ENCODE data around the gene CST1. TPM values are rescaled to one million over a fixed set of nuclear protein-coding genes. Genes with fewer than 3 reads are reported as not detected.
"Not testable (repeated sequence)": the region's sequence is repeated elsewhere in the genome, so short reads cannot be mapped to it uniquely, and the experiment has no call there.

CST1 gene
- total and polyA plus RNA-seq, 2 donors (not counting 1 experiment from before 2014, with no cell fraction given) = 3.6 to 3.9 TPM

DNA sequence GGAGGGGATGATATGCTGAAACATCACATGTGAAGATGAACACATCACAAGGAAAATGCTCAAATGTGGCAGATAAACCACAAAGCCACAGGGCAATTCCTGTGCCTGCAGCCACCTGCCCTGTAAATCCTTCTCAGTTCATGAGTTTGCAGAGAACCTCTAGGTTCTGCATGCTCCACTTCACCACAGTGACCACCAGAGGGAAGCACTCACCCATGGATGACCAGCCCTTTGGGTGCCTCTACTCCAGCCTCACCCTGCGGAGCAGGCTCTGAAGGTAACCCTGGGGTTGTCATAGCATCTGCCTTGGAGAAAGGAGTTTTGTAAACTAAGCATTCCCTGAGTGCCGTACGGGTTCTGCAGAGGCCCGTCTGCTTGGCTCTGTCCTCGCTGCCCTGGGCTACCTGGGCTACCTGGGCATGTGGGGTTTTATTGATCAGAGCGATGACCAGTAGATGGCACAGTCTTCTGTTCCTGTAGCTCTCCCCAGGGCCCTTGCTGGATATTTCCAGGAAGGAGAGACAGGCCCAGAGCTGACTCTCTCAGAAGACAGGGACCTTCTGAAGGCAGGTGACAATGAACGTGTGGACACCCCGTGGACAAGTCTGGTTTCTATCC lies 31.7 kb upstream of the CST1 start:
- DNase-seq (ENCODE audit: low read depth in 2 of 2) = peak in 1 of 2 donors; percentile 5
- H3K4me2 ChIP-seq (ENCODE audit: extremely low read depth, insufficient read depth, low read length) = no peak overlapping the region

DNA sequence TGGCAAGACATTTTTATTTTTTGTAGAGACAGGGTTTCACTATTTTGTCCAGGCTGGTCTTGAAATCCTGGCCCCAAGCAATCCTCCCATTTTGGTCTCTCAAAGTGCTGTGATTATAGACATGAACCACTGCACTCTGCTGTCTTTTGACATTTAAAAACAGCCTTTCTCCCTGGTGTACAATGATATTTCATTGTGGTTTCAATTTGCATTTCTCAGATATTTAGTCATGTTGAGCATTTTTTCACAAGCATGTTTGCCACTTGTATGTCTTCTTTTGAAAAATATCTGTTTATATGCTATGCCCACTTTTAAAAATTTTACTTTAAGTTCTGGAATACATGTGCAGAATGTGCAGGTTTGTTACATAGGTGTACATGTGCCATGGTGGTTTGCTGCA lies 27.9 kb upstream of the CST1 start:
- DNase-seq (ENCODE audit: low read depth in 2 of 2); H3K9ac ChIP-seq (ENCODE audit: insufficient read depth, low read length); H3K4me2 ChIP-seq (ENCODE audit: extremely low read depth, insufficient read depth, low read length): not testable (repeated sequence)

More for the DNA sequence above, 31.7 kb upstream of the CST1 start:
- Histone ChIP-seq H4K20me1 (ENCODE audit: control insufficient read depth, extremely low read depth, insufficient read depth, low read length) (no peaks in the 10 kb centered on the region), H2AFZ (ENCODE audit: low read length) (no peak overlapping the region), H3K27me3 (ENCODE audit: control insufficient read depth, insufficient read depth, low read length) (peaks cover 6% of the 10 kb centered on the region), H3K4me1 (ENCODE audit: control insufficient read depth, extremely low read depth, insufficient read depth, low read length) (no peaks in the 10 kb centered on the region), H3K79me2 (ENCODE audit: control insufficient read depth, insufficient read depth, low read length) (no peaks in the 10 kb centered on the region), H3K9me3 (ENCODE audit: control insufficient read depth, insufficient read depth, low read depth, low read length) (no peaks in the 10 kb centered on the region), H3K9ac (ENCODE audit: insufficient read depth, low read length) (no peak overlapping the region), H3K36me3 (ENCODE audit: control insufficient read depth, insufficient read depth, low read length) (no peaks in the 10 kb centered on the region), H3K4me3 (replicated peaks in 1 of 4; ENCODE audit: control extremely low read depth in 1 of 4, insufficient read depth in 1 of 4, low read depth in 3 of 4, low read length in 4 of 4) (no peak overlapping the region), H3K27ac (ENCODE audit: insufficient read depth, low read length) (no peak overlapping the region)
- TF ChIP-seq, protein P1, sequence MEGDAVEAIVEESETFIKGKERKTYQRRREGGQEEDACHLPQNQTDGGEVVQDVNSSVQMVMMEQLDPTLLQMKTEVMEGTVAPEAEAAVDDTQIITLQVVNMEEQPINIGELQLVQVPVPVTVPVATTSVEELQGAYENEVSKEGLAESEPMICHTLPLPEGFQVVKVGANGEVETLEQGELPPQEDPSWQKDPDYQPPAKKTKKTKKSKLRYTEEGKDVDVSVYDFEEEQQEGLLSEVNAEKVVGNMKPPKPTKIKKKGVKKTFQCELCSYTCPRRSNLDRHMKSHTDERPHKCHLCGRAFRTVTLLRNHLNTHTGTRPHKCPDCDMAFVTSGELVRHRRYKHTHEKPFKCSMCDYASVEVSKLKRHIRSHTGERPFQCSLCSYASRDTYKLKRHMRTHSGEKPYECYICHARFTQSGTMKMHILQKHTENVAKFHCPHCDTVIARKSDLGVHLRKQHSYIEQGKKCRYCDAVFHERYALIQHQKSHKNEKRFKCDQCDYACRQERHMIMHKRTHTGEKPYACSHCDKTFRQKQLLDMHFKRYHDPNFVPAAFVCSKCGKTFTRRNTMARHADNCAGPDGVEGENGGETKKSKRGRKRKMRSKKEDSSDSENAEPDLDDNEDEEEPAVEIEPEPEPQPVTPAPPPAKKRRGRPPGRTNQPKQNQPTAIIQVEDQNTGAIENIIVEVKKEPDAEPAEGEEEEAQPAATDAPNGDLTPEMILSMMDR (conservative IDR thresholded peaks at IDR 0.05 in 1 of 2, IDR thresholded peaks at IDR 0.05 in 1 of 2; ENCODE audit: low read depth in 1 of 2, low read length in 2 of 2) = peak; percentile 38 to 44
- no peak for TF ChIP-seq EZH2 (IDR thresholded peaks at IDR 0.05; ENCODE audit: low read length, missing control alignments)

DNA sequence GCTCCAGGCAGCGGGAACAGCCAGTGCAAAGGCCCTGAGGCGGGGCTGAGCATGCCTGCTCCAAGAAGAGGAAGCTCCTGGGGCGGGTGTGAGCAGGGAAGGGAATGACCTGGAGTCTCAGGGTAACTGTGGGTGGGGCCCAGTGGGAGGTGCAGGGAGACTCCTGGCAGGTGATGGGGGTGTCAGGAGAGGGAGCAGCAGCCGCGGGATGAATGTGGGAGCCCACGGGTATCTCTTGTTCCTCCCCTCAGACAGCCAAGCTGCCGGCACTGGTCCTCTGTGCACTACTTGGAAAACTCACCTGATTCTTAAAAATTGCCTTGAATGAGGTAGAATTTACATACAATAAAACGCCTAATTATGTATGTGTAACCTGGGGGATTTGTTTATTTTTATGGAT lies 26.6 kb upstream of the CST1 start:
- not testable (repeated sequence) for H3K4me1 ChIP-seq (ENCODE audit: control insufficient read depth, extremely low read depth, insufficient read depth, low read length)

More for the DNA sequence above, 27.9 kb upstream of the CST1 start:
- not testable (repeated sequence) for H4K20me1 ChIP-seq (ENCODE audit: control insufficient read depth, extremely low read depth, insufficient read depth, low read length); H3K9me3 ChIP-seq (ENCODE audit: control insufficient read depth, insufficient read depth, low read depth, low read length); H3K4me1 ChIP-seq (ENCODE audit: control insufficient read depth, extremely low read depth, insufficient read depth, low read length); H3K36me3 ChIP-seq (ENCODE audit: control insufficient read depth, insufficient read depth, low read length); H3K27ac ChIP-seq (ENCODE audit: insufficient read depth, low read length); H3K27me3 ChIP-seq (ENCODE audit: control insufficient read depth, insufficient read depth, low read length); H3K4me3 ChIP-seq (replicated peaks in 1 of 4; ENCODE audit: control extremely low read depth in 1 of 4, insufficient read depth in 1 of 4, low read depth in 3 of 4, low read length in 4 of 4); H2AFZ ChIP-seq (ENCODE audit: low read length); H3K79me2 ChIP-seq (ENCODE audit: control insufficient read depth, insufficient read depth, low read length)

DNA sequence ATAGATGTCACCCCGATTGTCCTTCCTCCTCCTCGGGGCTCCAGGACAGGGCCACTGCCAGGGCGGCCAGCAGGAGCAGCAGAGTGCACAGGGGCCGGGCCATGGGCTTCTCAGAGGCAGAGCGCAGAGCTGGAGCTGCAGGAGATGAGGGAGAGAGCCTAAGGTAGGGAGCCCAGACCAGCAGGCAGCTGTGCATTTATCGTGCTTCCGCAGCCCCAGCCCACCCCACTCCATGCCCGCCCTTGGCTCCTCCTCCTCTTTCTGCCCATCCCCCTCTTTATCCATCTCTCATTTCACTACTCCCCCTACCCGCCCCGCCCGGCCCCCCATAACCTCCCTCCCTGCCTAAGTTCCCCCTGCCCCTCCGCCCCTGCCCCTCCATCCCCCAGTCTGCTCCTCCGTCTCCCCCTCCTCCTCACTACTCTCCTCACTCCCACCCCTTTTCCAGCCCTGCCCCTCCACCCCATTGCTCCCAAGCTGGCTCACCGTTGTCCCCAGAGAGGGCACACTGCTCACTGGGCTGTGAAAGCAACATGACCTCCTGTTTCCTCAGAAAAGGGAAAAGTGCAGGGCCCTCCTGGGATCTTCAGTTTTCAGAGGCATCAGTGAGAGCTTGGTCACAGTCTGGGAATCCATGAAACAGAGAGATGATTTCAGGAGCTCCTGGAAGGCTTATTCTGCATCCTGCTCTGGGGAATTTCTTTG lies 25.5 kb upstream of the CST1 start:
- no peaks in the 10 kb centered on the region for H3K4me1 ChIP-seq (ENCODE audit: control insufficient read depth, extremely low read depth, insufficient read depth, low read length)
- no peaks in the 10 kb centered on the region for H3K79me2 ChIP-seq (ENCODE audit: control insufficient read depth, insufficient read depth, low read length)
- no peak overlapping the region for H2AFZ ChIP-seq (ENCODE audit: low read length)
- H3K9ac ChIP-seq (ENCODE audit: insufficient read depth, low read length) = no peak overlapping the region
- H3K27ac ChIP-seq (ENCODE audit: insufficient read depth, low read length) = no peak overlapping the region
- H4K20me1 ChIP-seq (ENCODE audit: control insufficient read depth, extremely low read depth, insufficient read depth, low read length) = no peaks in the 10 kb centered on the region
- no peak for DNase-seq (ENCODE audit: low read depth in 2 of 2)
- no peaks in the 10 kb centered on the region for H3K9me3 ChIP-seq (ENCODE audit: control insufficient read depth, insufficient read depth, low read depth, low read length)
- no peak for TF ChIP-seq EZH2 (IDR thresholded peaks at IDR 0.05; ENCODE audit: low read length, missing control alignments)
- TF ChIP-seq, protein P1 (conservative IDR thresholded peaks at IDR 0.05 in 1 of 2, IDR thresholded peaks at IDR 0.05 in 1 of 2; ENCODE audit: low read depth in 1 of 2, low read length in 2 of 2) = no peak
- no peak overlapping the region for H3K4me2 ChIP-seq (ENCODE audit: extremely low read depth, insufficient read depth, low read length)
- H3K4me3 ChIP-seq (replicated peaks in 1 of 4; ENCODE audit: control extremely low read depth in 1 of 4, insufficient read depth in 1 of 4, low read depth in 3 of 4, low read length in 4 of 4) = no peak overlapping the region
- H3K36me3 ChIP-seq (ENCODE audit: control insufficient read depth, insufficient read depth, low read length) = no peaks in the 10 kb centered on the region
- peaks cover 2% of the 10 kb centered on the region for H3K27me3 ChIP-seq (ENCODE audit: control insufficient read depth, insufficient read depth, low read length)

More for the DNA sequence above, 26.6 kb upstream of the CST1 start:
- not testable (repeated sequence) for H4K20me1 ChIP-seq (ENCODE audit: control insufficient read depth, extremely low read depth, insufficient read depth, low read length); H3K27me3 ChIP-seq (ENCODE audit: control insufficient read depth, insufficient read depth, low read length); H3K9ac ChIP-seq (ENCODE audit: insufficient read depth, low read length); H3K27ac ChIP-seq (ENCODE audit: insufficient read depth, low read length); H3K36me3 ChIP-seq (ENCODE audit: control insufficient read depth, insufficient read depth, low read length); H3K4me3 ChIP-seq (replicated peaks in 1 of 4; ENCODE audit: control extremely low read depth in 1 of 4, insufficient read depth in 1 of 4, low read depth in 3 of 4, low read length in 4 of 4); H2AFZ ChIP-seq (ENCODE audit: low read length); DNase-seq (ENCODE audit: low read depth in 2 of 2); H3K79me2 ChIP-seq (ENCODE audit: control insufficient read depth, insufficient read depth, low read length); H3K4me2 ChIP-seq (ENCODE audit: extremely low read depth, insufficient read depth, low read length); H3K9me3 ChIP-seq (ENCODE audit: control insufficient read depth, insufficient read depth, low read depth, low read length)

Data from fibroblast of lung (primary cell).